GM18909 (cell line): ENCODE data around the gene TMEM150A.
"Not testable (repeated sequence)": the region's sequence is repeated elsewhere in the genome, so short reads cannot be mapped to it uniquely, and the experiment has no call there.

Source experiments
- ATAC-seq: cut with Tn5 transposase; IDR thresholded peaks from one replicate; pipeline ENCODE4 v1.9.1; 2021; ENCODE audit warnings: mild to moderate bottlenecking; ENCODE audit not compliant: unreplicated experiment, poor library complexity

TMEM150A gene

DNA sequence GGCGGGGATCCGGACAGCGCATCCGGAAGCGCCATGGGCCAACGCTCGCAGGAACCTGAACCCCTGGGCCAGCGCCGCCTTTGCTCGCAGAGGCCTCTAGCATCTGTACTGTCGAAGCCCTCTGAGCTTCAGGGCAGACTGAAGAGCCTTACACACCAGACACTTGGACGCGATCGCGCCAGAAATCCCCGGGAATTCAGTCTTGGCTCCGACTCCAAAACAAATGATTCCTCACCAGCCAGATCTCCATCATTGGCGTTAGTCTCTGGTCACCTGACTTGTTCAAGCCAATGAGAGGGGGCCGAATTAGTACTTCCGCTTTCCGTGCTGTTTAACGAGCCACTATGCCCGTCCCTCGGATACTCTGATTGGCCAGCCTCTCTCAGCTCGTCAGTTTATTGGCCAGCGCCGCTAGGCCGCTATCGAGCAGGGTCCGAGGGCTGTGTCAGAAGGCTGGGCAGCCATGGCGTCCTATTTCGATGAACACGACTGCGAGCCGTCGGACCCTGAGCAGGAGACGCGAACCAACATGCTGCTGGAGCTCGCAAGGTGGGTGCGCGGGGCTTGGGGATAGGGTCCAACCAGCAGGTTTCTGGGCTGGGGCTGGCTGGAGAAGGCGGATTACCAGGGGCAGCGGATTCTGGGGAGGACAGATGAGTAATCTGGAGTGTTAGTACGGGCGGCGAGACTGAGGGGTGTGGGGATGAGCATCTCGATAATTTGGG is 7.0 kb downstream of the TMEM150A start, which contains the start of gene RNF181:
RNF181 (plus strand) TSS at position 445 of the 725 bp plus-strand sequence; CDS start at position 464, 19 bp downstream.
- ATAC-seq = peak; percentile 99

DNA sequence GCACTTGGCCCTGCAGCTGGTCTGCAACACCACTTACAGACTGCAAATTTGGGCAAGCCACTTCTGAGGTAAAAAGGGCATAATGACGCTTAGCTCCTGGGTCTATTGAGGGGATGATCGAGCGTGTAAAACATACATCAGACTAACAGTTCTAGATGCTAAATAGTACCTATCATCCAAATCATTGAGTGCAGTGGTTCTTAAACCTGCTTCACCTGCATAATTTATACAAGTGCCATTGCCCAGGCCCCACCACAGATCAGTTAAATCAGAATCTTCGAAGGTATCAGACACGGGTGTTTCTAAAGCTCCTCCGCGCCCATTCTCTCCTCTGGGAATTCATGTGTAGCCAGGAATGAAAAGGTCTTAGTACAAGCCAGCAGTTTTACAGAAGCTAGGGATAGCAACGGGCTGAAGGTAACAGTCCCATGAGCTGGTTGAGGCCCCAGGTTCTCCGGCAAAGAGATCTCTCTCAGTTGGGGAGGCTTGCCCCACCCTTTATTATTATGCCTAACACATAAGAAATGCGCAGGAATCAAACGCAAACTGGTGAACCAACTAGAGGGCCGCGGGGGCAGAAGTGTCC is 7.7 kb downstream of the TMEM150A start:
- ATAC-seq = no peak

GRCh38 chr2:85593023-85593422 is 9.5 kb downstream of the TMEM150A start:
- no peak for ATAC-seq

DNA sequence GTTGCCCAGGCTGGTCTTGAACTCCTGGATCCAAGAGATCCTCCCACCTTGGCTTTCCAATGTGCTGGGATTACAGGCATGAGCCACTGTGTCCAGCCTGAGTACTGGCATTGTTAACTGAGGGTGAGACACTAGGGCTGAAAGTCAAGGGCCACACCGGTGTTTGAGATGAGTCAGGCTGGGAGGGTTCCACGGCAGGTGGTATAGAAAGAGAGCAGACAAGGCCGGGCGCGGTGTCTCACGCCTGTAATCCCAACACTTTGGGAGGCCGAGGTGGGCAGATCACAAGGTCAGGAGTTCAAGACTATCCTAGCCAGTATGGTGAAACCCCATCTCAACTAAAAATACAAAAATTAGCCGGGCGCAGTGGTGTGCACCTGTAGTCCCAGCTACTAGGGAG is 10.2 kb downstream of the TMEM150A start:
- not testable (repeated sequence) for ATAC-seq

DNA sequence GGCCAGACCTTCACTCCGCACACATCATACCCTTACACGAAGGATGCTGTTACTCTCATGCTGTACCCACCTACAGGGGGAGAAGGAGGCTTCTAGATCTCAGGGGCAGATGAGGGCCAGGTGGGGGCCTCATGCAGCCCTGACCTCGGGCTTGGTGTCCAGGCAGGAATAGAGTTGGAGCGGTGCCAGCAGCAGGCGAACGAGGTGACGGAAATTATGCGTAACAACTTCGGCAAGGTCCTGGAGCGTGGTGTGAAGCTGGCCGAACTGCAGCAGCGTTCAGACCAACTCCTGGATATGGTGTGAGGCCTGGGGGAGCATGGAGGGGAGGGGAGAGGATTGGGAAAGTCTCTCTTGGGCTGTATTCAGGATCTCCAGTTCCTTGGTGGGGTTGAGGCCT is 10.9 kb downstream of the TMEM150A start:
- no peak for ATAC-seq

DNA sequence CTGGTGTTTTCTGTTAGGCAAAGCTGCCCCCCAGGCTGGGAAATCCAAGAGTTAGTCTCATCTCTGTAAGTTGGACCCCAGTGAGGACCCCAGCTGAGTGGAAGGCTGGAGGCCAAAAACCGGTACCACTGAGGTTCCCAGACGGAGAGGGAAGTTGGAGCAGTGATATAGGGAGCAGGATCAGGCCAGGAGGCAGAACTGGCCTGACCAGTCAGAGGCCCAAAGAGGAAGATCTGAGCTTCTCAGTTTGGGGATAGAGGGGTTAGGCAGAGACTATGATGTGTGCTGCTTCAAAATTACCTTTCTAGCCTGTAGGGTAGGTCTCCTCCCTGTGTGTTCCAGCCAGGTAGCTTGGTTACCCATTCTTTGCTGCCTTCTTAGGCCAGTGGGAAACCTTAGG is 11.5 kb downstream of the TMEM150A start:
- no peak for ATAC-seq

GRCh38 chr2:85589982-85590791 is 12.3 kb downstream of the TMEM150A start:
- no peak for ATAC-seq

DNA sequence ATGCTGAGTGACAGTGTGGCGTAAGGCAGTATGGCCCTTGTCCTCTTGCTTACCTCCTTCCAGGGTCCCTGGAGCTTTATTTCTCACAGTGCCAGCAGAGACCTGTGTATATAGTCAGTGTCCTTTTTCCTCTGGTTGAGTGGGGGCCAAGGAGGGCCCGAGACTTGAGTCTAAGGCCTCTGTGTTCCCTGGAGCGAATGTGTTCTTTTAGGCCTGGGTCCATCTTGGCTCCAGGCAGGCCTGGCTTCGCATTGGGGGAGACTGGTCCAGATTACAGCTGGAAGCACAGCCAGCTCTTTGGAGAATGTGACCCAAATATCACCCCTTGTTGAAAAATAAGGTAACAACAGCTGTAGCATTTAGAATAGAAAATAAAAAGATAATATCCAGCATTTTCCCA is 13.3 kb downstream of the TMEM150A start:
- no peak for ATAC-seq

GRCh38 chr2:85588645-85589044 is 13.9 kb downstream of the TMEM150A start:
- no peak for ATAC-seq

GRCh38 chr2:85588236-85588635 is 14.3 kb downstream of the TMEM150A start:
- no peak for ATAC-seq

DNA sequence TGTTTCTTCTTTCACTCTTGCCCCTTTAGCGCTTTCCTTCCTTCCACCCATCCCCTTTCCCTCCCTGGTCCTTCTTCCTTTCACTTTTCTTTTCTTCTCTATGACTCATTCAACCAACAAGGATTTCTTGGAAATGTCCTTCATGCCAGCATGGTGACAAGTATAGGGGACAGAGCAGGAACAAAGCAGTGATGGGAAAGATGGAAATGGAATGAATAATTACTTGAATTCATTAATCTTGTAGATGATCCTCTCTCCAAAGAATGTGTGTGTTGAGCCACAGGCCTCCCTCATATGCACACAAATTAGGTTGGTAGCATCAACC is 16.8 kb downstream of the TMEM150A start:
- ATAC-seq = no peak

- peak; percentile 39 for ATAC-seq
Measured at GRCh38 chr2:85584857-85585780, 17.4 kb downstream of the TMEM150A start.

- ATAC-seq = peak; percentile 18
Measured at GRCh38 chr2:85584354-85584856, 18.1 kb downstream of the TMEM150A start, which contains the start of gene VAMP5. Gene VAMP5 (plus strand): TSS chr2:85584431. CDS start chr2:85584491, 60 bp downstream.

- ATAC-seq = peak; percentile 64
Measured at GRCh38 chr2:85583667-85584353, 18.7 kb downstream of the TMEM150A start.

DNA sequence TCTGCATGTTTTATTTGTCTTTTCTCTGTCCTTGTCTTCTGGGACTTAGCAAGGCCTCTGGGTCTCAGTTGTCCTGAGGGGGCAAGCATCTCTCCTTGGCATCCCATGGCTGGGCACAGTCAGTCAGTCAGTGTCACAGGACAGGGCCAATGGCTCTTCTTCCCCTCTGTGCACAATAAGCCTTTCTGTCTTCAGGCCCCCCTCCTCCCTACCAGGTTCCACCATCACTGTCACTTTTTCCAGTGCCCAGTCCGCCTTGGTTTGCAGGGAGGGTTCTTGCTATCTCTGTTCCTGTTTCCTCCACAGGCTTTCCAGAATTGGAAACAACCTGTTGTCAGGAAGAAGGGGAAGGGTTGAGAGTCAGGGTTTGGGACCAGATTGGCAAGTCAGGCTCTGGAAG is 20.0 kb downstream of the TMEM150A start:
- ATAC-seq = no peak

- ATAC-seq = no peak
Measured at GRCh38 chr2:85580206-85580605, 22.3 kb downstream of the TMEM150A start.

GRCh38 chr2:85579266-85579935 is 23.1 kb downstream of the TMEM150A start:
- ATAC-seq = no peak

DNA sequence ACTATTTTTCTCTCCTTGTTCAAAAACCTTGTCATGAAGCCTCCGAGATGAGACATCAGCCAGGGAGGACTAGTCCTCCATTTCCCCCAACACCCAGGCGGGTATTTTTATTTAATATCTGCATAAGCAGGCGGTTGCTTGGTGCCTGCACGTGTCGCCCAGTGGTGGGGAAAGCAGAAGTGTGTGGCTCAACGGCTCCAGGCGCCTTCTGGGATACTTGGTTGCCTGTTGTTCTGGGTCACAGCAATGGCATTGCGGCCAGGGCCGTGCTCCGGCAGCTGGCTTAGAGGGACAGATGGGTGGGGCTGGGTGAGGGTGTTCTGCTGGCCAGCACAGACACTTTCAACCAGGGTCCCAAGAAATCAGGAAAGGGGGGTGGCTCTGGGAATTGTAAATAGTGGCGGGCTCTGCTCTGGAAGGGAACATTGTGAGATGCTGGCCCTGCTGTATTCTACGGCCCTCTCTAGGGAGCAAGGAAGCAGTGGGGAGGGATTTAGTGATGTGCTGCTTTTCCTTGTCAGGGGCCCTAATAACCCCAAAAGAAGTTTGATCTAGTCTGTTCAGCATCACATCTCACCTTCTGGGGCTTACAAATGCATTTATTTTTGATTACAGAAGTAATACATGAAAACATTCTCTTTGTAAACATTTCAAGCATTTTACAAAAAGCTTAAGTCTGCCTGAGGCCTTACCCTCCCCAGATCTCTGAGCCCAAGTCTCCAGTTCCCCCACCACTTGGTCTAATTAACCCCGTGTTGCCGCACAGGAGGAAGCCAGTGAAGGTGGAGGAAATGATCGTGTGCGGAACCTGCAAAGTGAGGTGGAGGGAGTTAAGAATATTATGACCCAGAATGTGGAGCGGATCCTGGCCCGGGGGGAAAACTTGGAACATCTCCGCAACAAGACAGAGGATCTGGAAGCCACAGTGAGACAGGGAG is 24.0 kb downstream of the TMEM150A start:
- peak; percentile 54 for ATAC-seq
